MM.1S (cell line): ENCODE results near the gene PIGC.

Source experiments
- EZH2 ChIP-seq: fragments of 300-600 bp; sonication (generic); optimal IDR thresholded peaks from 2 replicates; pipeline ENCODE3; 2017; ENCODE audit warnings: low read depth, mild to moderate bottlenecking, antibody characterized with exemption, low read length, mixed read lengths
- TF ChIP-seq, protein P1 (sequence below): fragments of 300-600 bp; sonication (generic); IDR thresholded peaks from 2 replicates; pipeline ENCODE4 v1.5.1; 2016; ENCODE audit warnings: antibody characterized with exemption, low read length, mixed read lengths

DNA sequence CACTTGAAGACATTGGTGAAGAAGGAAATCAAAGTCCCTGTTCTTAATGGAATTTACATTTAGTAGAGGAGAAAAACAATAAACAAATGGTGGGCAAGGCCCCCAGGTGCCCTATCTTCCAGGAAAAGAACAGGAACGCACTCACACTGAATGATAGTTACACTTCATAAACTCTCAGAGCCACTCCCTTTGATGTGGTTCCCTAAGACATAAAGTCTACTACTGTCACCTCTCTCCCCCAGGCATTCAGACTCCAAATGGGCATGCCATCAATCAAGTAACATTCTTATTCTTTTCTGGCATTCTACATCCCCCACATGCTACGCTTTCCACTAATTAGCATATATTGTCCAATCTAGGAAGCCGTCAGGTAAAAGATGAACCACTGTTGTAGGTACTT, 36.6 kb upstream of the PIGC start:
- TF ChIP-seq, protein P1, sequence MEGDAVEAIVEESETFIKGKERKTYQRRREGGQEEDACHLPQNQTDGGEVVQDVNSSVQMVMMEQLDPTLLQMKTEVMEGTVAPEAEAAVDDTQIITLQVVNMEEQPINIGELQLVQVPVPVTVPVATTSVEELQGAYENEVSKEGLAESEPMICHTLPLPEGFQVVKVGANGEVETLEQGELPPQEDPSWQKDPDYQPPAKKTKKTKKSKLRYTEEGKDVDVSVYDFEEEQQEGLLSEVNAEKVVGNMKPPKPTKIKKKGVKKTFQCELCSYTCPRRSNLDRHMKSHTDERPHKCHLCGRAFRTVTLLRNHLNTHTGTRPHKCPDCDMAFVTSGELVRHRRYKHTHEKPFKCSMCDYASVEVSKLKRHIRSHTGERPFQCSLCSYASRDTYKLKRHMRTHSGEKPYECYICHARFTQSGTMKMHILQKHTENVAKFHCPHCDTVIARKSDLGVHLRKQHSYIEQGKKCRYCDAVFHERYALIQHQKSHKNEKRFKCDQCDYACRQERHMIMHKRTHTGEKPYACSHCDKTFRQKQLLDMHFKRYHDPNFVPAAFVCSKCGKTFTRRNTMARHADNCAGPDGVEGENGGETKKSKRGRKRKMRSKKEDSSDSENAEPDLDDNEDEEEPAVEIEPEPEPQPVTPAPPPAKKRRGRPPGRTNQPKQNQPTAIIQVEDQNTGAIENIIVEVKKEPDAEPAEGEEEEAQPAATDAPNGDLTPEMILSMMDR: no peak
- TF ChIP-seq EZH2: no peak
